GM12878 (cell line): ENCODE measurements around the gene SYNPO2L.
A peak's percentile ranks its signal among the peaks of the same experiment; 100 is the strongest.

Experiments
- CTCF ChIP-seq, 3 experiments: IDR thresholded peaks in 2 of 3; conservative IDR thresholded peaks in 1 of 3; 2 replicates each; pipeline ENCODE4 v1.5.1; 2011; ENCODE audit warnings: low read depth in 3 of 3, low read length in 3 of 3, mild to moderate bottlenecking in 3 of 3, control low read depth in 2 of 3, moderate library complexity in 2 of 3, inconsistent platforms in 1 of 3, mixed read lengths in 1 of 3; ENCODE audit not compliant: control insufficient read depth in 2 of 3, insufficient read depth in 1 of 3; ENCODE audit errors: extremely low read depth in 1 of 3
- POLR2A ChIP-seq: IDR thresholded peaks from 2 replicates; pipeline ENCODE4 v1.6.1; 2011; ENCODE audit warnings: low read depth, mild to moderate bottlenecking, low read length
- SIX5 ChIP-seq: IDR thresholded peaks from 2 replicates; pipeline ENCODE4 v1.6.1; 2011; ENCODE audit warnings: mild to moderate bottlenecking, low read depth, low read length, moderate library complexity; ENCODE audit not compliant: severe bottlenecking

- TF ChIP-seq POLR2A (no peak), SIX5 (no peak), CTCF (IDR thresholded peaks at IDR 0.05 in 2 of 3, conservative IDR thresholded peaks at IDR 0.05 in 1 of 3; ENCODE audit: control insufficient read depth in 2 of 3, extremely low read depth in 1 of 3, insufficient read depth in 1 of 3, low read depth in 3 of 3, low read length in 3 of 3) (peak; percentile 79 to 91 (median 81); a peak in 5 of 6 replicates)
These were observed 11.7 kb downstream of the SYNPO2L start for GRCh38 chr10:73644015-73644743.
